Osteoblast (primary cell): ENCODE measurements around the gene FAF1. TPM values are rescaled to one million over a fixed set of nuclear protein-coding genes. Genes with fewer than 3 reads are reported as not detected.

Experiments
- DNase-seq: peaks from one replicate; pipeline ENCODE4 v3.0.0; 2011; ENCODE audit warnings: low spot score, mixed read lengths; ENCODE audit not compliant: insufficient read length; ENCODE audit errors: missing footprints
- H2AFZ ChIP-seq: 2 replicates; pipeline ENCODE4 v1.6.0; 2011; ENCODE audit warnings: mild to moderate bottlenecking, low read length
- H3K27ac ChIP-seq: 2 replicates; pipeline ENCODE4 v1.5.1; 2011; ENCODE audit warnings: mild to moderate bottlenecking, low read depth, low read length, moderate library complexity
- H3K27me3 ChIP-seq: 2 replicates; pipeline ENCODE4 v1.6.0; 2012; ENCODE audit warnings: mild to moderate bottlenecking, control low read depth, inconsistent platforms, low read length, moderate library complexity; ENCODE audit not compliant: insufficient read depth
- H3K36me3 ChIP-seq: 2 replicates; pipeline ENCODE4 v1.5.1; 2011; ENCODE audit warnings: mild to moderate bottlenecking, low read length, control low read depth, moderate library complexity; ENCODE audit not compliant: insufficient read depth
- H3K4me1 ChIP-seq: 2 replicates; pipeline ENCODE4 v1.5.1; 2011; ENCODE audit warnings: mild to moderate bottlenecking, low read length, control low read depth, moderate library complexity; ENCODE audit not compliant: insufficient read depth
- H3K4me2 ChIP-seq: 2 replicates; pipeline ENCODE4 v1.6.0; 2011; ENCODE audit warnings: mild to moderate bottlenecking, low read length; ENCODE audit not compliant: insufficient read depth
- H3K4me3 ChIP-seq: fragments of 200-600 bp; sonication (generic); 3 replicates; pipeline ENCODE4 v1.5.1; 2012; ENCODE audit warnings: mild to moderate bottlenecking, low read length, inconsistent platforms; ENCODE audit not compliant: insufficient read depth
- H3K79me2 ChIP-seq: 2 replicates; pipeline ENCODE4 v1.6.0; 2012; ENCODE audit warnings: mild to moderate bottlenecking, low read length, control low read depth, inconsistent platforms; ENCODE audit not compliant: insufficient read depth
- H3K9me3 ChIP-seq: 2 replicates; pipeline ENCODE4 v1.5.1; 2011; ENCODE audit warnings: low read depth, low read length, control low read depth
- H4K20me1 ChIP-seq: 2 replicates; pipeline ENCODE4 v1.6.0; 2012; ENCODE audit warnings: mild to moderate bottlenecking, low read length, control low read depth; ENCODE audit not compliant: insufficient read depth
- total RNA-seq: library from RNA; depleted of rRNA; stranded (reverse); fragments of >200 nt; gene quantifications from 2 replicates; pipeline ENCODE4 v1.2.3, GENCODE V29; 2012
- TF ChIP-seq, protein P1 (sequence below): IDR thresholded peaks from 2 replicates; pipeline ENCODE4 v1.5.1; 2011; ENCODE audit warnings: mild to moderate bottlenecking, low read depth, low read length, moderate library complexity; ENCODE audit errors: extremely low read depth

FAF1 gene
- total RNA-seq, 1 donor: 40.5 TPM

DNA sequence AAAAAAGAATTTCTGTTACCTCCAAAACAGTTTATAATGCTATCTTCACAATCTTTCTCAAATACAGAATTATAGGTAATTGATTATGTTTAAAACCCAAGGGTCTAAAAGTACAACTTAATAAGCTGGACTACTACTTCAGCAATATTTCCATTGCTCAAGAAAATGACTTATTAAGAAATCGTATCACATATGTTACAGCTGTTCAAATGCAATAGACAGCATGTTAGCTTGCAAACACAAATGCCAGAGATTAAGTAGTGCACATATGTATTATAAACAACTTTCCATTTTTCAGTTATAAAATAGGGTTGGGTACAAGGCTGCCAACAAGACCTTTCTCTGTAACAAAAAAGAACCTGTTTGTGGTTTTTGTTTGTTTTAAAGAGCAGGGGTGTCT, 325.8 kb downstream of the FAF1 start:
- Histone ChIP-seq H4K20me1 (no peaks in the 10 kb centered on the region), H3K27ac (no peak overlapping the region), H3K4me1 (no peaks in the 10 kb centered on the region), H3K4me3 (no peak overlapping the region), H2AFZ (no peak overlapping the region), H3K4me2 (no peak overlapping the region), H3K9me3 (no peaks in the 10 kb centered on the region), H3K27me3 (no peaks in the 10 kb centered on the region), H3K36me3 (no peaks in the 10 kb centered on the region), H3K79me2 (no peaks in the 10 kb centered on the region)
- no peak for DNase-seq
- TF ChIP-seq, protein P1, sequence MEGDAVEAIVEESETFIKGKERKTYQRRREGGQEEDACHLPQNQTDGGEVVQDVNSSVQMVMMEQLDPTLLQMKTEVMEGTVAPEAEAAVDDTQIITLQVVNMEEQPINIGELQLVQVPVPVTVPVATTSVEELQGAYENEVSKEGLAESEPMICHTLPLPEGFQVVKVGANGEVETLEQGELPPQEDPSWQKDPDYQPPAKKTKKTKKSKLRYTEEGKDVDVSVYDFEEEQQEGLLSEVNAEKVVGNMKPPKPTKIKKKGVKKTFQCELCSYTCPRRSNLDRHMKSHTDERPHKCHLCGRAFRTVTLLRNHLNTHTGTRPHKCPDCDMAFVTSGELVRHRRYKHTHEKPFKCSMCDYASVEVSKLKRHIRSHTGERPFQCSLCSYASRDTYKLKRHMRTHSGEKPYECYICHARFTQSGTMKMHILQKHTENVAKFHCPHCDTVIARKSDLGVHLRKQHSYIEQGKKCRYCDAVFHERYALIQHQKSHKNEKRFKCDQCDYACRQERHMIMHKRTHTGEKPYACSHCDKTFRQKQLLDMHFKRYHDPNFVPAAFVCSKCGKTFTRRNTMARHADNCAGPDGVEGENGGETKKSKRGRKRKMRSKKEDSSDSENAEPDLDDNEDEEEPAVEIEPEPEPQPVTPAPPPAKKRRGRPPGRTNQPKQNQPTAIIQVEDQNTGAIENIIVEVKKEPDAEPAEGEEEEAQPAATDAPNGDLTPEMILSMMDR: no peak

- Histone ChIP-seq H4K20me1 (no peaks in the 10 kb centered on the region), H2AFZ (no peak overlapping the region), H3K79me2 (no peaks in the 10 kb centered on the region), H3K9me3 (no peaks in the 10 kb centered on the region), H3K4me1 (no peaks in the 10 kb centered on the region), H3K4me3 (no peak overlapping the region), H3K4me2 (no peak overlapping the region), H3K27ac (no peak overlapping the region), H3K36me3 (no peaks in the 10 kb centered on the region), H3K27me3 (no peaks in the 10 kb centered on the region)
- TF ChIP-seq, protein P1: no peak
- DNase-seq: no peak
Measured at GRCh38 chr1:50633465-50633864, 326.6 kb downstream of the FAF1 start.

DNA sequence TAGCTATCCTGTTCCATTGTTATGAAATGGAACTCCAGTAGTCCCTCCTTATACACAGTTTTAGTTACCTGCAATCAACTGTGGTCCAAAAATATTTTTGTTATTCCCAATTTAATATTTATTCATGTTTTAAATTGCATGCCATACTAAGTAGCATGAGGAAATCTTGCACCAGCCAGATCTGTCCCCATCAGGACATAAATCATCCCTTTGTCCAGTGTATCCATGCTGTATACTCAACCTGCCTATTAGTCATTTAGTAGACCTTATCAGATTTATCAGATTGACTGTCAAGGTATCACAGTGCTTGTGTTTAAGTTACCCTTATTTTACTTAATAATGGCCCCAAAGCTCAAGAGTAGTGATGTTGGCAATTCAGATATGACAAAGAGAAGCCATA, 328.9 kb downstream of the FAF1 start:
- no peaks in the 10 kb centered on the region for H3K36me3 ChIP-seq
- H3K4me3 ChIP-seq: no peak overlapping the region
- no peaks in the 10 kb centered on the region for H3K27me3 ChIP-seq
- H4K20me1 ChIP-seq: no peaks in the 10 kb centered on the region
- DNase-seq: no peak
- H3K27ac ChIP-seq: no peak overlapping the region
- H3K4me2 ChIP-seq: no peak overlapping the region
- no peak overlapping the region for H2AFZ ChIP-seq
- H3K9me3 ChIP-seq: no peaks in the 10 kb centered on the region
- TF ChIP-seq, protein P1: no peak
- H3K4me1 ChIP-seq: no peaks in the 10 kb centered on the region
- H3K79me2 ChIP-seq: no peaks in the 10 kb centered on the region

GRCh38 chr1:50622259-50622658, 337.8 kb downstream of the FAF1 start:
- Histone ChIP-seq H3K36me3 (no peaks in the 10 kb centered on the region), H3K27ac (no peak overlapping the region), H3K9me3 (no peaks in the 10 kb centered on the region), H2AFZ (no peak overlapping the region), H3K27me3 (no peaks in the 10 kb centered on the region), H3K4me1 (no peaks in the 10 kb centered on the region), H4K20me1 (no peaks in the 10 kb centered on the region), H3K79me2 (no peaks in the 10 kb centered on the region), H3K4me2 (no peak overlapping the region), H3K4me3 (no peak overlapping the region)
- TF ChIP-seq, protein P1: no peak
- no peak for DNase-seq
